GM18861 (cell line): ENCODE data around the gene LMO1.

Source experiments
- ATAC-seq: cut with Tn5 transposase; IDR thresholded peaks from one replicate; pipeline ENCODE4 v1.9.1; 2021; ENCODE audit not compliant: unreplicated experiment

The LMO1 gene

DNA sequence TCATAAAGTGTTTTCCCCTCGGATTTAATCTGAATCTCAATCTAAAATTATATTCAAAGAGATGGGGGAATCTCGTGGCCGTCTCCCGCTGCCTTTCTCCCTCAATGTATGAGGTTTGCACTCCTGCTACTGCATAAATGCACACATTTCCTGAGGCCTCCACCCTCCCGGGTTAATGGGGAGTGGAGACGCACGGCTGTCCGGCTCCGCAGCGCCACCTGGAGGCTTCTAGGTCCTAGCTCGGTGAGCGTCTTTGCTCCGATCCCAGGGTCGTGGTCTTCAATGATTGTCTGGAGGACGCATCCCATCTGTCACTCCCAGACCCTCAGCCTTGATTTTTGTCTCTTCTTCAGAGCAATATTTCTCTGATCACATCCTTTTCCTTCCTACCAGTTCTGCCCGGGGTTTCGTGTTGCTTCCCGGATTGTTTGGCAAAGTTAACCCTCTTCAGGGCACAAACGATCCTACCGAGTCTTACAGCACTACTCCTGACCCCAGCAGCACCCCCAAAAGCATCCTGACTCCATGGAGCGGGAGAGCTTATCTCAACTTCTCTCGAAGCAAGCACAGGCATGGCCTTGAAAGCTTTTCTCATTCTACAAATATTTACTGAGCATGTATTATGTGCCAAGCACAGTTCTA, at the start of gene LMO1:
Gene LMO1, minus strand, starts transcription at position 110 of the 642 bp plus-strand sequence. CDS start 516 bp downstream, outside the sequence.
- ATAC-seq: peak; percentile 78

DNA sequence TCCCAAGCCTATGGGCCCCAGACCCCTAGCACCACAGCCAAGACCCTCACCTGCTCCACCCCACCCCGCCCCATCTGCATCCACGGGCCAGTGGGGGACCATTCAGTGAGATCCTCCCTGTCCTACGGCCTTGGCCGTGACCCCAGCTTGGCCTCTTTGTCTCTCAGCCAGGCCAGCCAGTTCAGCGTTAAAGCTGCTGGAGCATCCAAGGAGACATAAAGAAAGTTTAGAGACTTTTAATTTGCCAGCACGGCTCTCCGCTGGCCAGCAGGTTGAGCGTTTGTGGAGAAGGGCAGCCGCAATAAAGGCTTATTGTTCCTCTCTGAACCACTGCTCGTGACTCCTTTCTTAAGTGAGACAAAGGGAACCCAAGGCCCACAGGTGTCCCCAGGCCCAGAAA, 49.3 kb upstream of the LMO1 start:
- no peak for ATAC-seq

DNA sequence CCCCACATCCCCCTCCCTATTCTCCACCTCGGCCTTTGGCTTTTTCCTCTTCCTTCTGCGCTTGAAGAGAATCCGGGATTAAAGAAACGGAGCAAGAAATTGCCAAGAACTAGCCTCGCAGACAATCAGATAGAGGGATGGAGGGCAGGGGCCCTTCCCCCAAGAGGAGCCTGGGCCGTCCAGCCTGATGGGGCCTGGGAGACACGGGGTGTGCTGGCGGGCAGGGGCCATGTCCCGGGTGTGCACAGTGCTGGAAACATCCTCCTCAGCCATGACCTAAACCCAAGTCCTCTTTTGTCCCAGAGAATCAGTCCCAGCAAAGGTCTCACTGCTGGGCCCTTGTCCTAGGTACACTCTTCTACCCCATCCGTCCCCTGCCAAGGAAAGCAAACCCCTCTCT, 47.7 kb upstream of the LMO1 start:
- ATAC-seq: no peak

DNA sequence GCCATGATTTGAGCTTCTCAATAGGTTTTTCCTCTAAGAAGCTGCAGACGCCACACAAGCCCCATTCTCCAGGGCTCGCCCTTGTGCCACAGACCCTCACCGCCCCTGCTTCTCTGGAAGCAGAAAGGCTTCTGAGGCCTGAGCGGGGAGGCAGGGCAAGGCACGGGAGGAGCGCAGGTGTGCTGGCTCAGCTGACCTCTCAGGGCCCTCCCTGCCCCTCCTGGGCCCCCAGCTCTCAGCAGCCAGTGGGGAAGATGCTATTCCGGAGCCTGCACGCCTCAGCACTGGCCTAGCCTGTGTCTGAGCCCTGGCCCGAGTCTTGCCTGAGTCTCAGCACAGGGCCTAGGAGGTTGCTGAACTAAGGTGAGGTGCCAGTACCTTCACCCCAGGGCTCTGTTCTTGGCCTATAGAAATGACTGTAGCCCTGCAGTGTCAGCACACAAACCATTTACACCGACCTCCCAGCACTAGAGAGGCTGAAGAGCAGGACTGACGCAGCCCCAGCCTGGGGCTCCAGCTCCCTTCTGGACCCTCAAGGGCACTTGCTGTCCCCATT, 47.1 kb upstream of the LMO1 start:
- ATAC-seq: no peak

DNA sequence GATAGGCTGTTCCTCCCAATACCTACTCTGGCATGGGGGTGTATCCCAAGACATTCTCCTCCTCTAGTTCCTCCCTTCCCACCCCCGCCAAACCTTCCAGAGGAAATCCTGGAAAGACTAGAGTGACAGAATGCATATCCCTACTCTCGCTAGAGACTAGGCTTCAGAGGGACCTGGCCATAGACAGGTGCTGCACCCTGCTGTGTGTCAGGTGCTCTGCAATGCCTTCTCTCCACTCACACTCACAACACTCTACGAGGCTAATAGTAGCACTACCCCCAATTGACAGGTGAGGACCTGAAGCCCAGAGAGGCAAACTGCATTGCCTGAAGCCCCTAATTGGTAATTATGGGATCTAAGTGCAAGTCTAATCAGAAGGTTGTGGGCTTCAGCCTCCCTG, 46.2 kb upstream of the LMO1 start:
- no peak for ATAC-seq

DNA sequence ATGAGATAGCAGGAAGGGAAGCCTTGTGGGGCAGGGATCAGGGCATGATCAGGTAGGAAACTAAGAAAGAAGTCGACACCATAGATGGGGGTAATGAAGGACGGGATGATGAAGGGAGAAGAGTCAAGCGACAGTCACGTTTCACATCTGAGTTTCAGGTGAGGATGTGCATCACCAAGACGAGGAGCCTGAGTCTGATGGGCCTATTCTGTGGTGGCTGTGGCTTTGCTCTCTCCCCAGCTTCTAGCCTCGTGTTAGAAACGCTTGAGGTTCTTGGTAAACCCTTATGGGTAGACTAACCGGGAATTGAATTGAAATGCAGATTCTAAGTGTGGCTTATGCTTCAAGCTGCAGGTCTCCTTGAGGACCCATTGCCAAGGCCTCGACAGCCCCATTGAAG, 45.6 kb upstream of the LMO1 start:
- no peak for ATAC-seq

DNA sequence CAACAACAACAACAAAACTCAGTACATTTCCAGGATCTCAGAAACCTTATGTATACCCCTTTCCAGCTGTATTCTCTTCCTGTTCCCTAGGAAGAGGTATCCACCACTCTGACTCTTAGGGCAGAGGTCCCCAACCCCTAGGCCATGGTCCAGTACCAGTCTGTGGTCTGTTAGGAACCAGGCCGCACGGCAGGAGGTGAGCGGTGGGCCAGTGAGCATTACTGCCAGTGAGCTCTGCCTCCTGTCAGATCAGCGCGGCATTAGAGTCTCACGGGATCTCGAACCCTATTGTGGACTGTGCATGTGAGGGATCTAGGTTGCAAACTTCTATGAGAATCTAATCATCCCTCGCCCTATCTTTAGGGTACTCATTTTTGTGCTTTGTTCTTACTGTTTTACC, 43.9 kb upstream of the LMO1 start:
- ATAC-seq: no peak

DNA sequence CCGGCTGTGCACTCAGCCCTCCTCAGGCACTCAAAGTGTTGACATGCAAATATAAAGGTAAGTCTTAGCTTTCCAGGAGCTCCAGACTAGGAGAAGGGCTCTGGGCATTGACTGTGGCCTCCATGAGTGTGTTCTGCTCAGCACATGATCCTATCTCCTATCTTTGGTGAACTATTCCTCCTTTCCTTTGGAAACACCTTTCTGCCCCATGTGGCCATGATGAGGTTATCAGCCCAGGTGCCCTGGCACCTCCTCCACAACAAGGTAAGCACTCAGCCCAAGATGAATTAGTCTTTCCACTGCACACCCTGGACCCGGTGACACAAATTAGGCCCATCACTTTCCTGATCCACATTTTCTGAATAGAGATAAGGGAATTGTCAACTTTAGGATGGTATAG, 37.9 kb upstream of the LMO1 start:
- no peak for ATAC-seq

DNA sequence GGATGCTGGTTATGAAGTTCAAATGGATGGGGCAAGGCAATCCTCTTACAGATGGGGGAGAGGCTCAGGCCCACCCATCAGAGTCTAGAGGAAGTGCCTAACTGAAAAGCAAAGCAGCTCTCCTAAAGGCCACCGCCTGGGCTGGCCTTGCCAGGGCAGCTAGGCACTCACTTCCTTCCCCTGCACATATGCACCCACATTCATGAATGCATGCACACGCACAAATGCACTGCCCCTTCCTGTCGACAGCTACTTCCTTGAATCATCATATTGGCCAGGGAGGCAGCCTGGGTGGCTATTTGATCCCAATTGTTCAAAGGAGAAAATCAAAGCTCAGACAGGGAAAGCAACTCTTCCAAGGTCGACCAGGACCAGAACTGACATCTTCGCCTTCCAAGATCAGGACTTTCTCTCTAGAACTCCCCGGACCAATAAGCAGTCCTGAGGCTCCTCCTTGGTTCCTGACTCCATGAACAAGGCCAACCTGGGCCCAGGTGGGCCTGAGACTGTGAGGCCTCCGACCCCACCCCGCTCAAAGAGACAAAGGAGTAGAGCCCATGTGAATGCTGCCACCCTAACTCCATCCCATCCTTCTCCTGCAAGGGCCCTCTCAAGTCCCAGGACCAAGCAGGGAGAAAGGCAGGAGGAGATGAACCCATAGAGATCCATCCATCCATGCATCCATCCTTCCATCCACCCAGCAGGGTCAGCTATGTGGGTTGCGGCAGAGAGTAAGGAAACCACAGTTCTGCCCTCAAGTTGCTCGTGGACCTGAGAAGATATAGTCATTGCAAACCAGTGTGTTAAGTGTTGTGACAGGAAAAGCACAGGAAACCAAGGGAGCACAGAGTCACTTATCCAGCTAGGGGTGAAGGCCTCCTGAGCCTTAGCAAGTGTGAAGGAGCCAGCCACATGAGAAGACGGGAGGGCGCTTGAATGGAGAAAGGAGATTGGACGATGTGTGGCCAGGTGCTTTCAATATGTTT, 35.4 kb upstream of the LMO1 start:
- no peak for ATAC-seq

DNA sequence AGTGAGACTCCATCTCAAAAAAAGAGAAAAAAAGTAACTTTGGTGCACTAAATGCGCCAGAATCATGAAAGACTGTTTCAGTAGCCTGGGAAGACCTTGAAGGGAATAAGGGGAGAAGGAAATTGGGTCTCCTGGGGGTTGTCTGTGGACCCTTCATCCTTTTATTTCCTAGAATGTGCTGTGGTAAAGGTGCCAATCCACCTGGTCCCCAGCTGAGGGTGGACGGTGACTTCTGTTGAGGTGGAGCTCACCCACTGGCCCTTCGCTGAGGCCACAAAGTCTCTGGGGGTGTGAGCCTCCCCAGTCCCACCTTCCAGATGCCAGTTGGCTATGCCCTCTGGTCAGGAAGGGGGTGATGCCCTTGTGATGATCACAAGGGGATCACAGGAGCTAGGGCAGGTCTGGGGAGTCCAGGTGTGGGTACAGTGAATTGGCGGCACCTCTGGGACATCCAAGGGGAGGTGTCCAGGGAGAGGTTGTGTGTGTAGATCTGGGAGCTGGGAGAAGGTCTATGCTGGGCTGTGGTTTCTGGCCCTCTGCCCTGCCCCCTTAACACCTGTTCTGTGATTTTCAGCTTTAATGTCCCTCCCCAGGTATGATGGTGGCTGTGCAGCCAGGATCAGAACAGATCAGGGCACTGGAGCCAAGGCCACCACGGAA, 34.2 kb upstream of the LMO1 start:
- no peak for ATAC-seq

DNA sequence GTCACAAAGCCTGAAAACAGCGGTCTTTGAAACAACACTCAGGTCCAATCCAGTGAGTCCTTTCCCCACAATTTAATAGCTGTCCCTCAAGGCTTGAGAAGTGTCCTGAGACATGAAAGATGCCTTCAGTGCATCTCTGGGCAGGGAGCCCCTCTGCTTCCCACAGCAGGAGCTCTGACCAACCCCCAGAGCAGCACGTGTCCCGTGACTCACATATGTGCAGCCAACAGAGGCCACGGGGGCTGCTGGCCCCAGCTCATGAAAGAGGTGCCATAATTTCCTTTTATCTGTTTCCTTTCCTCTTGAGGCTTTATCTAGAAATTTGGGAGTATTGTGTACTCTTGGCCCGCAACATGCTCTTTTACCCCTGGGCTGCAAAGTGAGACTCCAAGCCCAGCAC, 33.2 kb upstream of the LMO1 start:
- no peak for ATAC-seq

DNA sequence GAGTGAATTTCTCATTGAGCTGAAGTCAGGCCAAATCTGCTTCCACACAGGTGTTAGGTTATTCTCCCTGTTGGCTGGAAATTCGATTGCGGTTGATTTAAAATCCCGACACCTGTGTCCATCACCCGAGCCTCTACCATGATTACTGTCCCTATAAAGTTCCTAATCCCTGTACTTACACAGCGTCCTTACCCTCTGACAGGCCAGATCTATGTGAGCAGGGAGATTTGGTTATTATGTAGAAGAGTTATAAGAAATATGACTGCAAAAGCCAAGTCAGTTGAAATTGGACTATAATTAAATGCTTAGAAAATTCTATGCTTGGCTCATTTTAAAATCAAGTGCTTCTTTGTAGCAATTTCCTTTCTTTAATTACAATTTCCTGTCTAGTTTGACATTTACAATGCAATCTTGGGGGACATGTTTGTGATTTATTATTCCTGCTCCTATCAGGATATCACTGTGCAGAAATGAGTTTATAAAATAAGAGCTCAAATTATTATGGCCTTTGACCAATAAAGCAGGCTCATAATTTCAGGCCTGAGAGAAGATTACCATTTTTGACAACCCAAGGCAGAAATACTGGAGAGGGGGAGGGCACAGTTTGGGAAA, 32.5 kb upstream of the LMO1 start:
- ATAC-seq: no peak

DNA sequence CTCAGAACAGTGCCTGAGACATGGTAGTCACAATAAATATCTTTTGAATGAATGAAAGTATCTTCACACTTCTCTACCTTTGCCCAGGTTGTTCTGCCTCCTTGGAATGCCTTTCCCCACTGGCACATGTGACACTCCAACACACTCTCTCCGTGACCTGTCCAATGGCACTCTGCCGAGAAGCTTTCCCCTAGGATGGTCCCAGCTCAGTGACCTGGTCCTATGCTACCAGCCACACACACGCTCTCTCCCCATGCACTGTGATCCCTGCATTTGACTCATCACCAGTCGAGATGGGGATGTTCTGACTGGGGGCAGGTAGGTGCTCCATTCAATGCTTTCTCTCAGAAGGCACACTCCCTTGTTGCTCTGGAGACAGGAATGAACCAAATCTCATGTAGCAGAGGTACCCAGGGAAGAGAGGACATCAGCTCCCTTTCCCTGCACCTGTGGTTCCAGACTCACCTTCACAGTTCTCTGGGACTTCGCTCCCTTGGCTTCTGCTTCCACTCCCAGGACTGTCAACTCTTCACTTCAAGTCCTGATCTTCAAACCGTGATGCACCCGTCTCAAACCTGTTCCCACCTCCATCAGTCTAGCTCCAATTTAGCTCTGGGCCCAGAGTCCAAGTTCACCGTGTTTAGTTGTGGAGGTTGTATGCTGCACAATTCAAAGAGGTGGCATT, 30.7 kb upstream of the LMO1 start:
- no peak for ATAC-seq

DNA sequence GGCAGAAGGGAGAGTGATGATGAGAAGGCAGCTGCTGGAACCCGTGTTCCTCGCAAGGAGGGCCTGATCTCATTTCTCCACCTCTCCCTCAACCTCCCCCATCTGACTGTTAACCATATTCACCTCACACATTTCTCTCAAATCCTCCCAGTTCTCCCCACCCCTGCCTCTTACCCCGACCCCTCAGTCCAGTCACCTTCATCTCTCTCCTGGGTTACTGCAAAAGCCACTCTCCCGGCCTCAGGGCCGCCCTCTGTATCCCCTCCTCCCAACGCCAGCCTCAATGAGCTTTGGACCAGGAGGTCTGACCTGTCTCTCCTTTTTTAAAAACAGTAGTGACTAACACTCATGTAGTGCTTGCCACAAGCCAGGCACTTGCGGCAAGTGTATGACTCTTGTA, 29.5 kb upstream of the LMO1 start:
- ATAC-seq: no peak

DNA sequence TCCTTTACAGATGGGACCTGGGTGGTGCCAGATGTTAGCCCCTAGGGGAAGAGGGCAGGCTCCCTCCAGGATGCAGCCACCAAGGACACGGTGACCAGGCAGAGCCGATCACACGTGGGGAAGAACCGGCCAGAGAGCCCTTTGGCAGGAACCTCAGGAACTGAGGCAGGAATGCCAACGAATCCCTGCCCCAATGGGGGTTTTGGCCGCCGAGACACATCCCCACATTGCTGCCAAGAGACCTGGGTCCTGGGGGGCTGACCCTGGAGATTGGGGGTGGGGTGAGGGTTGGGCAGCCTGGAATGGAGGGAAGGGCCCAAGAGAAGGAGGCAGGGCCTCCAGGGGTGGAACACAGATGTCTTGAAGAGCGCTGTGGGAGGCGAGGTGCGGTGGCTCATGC, 28.7 kb upstream of the LMO1 start:
- no peak for ATAC-seq

DNA sequence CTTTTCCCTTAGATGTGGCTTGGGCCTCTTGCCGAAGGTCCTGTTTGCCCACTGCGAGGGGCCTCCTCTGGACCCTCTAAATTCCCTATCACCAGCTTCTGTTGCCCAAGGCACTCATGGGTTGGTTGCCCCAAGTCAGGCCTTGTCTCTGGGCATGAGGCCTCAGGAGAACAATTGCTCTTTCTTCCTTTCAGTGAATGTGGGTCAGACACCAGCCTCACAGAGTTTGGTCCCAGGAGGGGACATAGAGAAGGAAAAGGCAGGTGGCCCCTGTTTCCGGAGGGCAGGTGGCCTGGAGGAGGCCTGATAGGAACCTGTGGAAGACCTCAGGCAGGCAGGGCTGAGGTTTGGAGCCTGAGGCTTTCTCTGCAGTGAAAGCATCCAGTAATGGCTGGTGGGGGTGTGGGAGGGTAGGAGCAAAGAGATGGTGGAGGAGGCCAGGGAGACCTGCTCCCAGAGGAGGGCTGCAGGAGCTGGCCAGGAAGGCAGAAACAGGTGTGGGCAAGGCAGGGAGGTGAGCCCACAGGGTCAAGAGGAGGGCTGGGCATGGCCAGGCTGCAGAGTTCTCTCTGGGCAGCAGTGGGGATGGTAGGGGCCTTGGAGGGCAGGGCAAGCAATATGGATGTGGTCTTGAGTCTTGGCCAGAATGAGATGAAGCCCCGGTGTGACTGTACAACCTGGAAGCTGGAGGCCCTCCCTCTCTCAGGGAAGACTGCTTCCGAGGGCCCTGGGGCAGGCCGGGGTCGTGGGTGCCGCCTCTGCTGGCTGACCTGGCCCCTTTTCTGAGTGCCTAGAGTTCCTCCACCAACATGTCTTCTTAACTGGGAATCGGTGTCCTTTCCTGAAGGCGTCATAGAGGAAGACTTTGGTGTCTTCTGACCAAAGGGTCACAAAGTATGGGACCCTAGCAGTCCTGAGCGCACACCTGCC, 28.0 kb upstream of the LMO1 start:
- no peak for ATAC-seq

DNA sequence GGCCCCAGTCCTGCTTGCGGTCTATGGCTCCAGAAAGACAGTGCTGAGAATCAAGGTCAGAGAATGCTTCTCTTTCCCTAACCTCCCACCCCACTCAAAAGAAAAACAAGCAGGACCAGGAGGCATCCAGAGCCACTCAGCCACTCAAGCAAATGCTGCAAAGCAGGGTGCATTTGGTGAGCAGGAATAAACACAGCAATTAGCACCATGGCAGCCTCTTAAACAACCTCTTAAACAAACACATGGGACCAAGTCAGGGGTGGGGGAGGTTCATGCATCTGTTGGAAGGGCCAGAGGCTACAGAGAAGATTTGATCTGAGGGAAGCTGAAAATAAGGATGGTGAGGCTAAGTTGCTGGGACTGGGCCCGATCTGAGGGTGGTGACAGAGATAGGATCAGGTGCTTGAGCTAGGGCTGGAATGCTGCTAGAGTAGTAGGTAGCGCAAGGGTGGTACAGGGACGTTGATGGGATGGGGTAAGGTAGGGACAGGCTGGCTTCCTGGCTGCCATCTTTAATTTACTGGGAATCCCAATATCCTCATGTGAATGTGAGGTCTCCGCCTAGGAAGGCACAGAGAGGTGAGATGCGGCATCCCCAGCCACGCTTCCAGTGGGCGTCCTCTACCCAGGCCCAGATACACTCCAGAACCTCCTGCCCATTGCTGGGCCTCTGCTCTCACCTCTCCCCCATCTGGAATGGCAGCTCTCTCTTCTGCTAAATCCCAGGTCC, 26.6 kb upstream of the LMO1 start:
- ATAC-seq: no peak

DNA sequence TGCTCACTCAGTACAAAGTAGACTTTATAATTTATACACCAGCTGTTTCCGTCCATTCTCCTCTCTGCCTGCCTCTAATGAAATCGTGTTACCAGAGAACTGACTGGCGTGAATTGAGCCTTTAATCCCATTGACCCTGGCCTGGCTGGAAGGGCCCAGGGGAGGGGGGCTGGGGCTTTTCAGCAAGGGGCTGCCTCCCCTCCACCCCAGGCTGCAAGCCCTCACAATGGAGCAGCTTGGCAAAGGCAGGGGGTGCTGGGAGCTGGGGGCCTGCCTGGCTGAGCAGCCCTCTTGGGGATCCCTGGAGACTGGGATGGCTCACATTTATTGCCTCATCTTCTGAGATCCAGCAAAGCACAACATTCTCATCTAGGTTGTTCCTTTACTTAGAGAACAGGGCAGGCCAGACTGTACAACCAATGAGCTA, 25.8 kb upstream of the LMO1 start:
- no peak for ATAC-seq
